Measurements from ENCODE around the gene ISYNA1.
A peak's percentile ranks its signal among the peaks of the same experiment; 100 is the strongest.

Gene ISYNA1

GRCh38 chr19:18466354-18466753 lies 28.4 kb upstream of the ISYNA1 start:
- no peak for DNase-seq

GRCh38 chr19:18465964-18466339 lies 28.0 kb upstream of the ISYNA1 start:
- DNase-seq: no peak

GRCh38 chr19:18465214-18465963 lies 27.5 kb upstream of the ISYNA1 start:
- DNase-seq: no peak

GRCh38 chr19:18464646-18465045 lies 26.7 kb upstream of the ISYNA1 start:
- no peak for DNase-seq

- no peak for DNase-seq
These were observed 23.5 kb upstream of the ISYNA1 start for GRCh38 chr19:18461471-18461870.

- no peak for DNase-seq
These were observed 23.0 kb upstream of the ISYNA1 start for GRCh38 chr19:18460900-18461299.

- no peak for DNase-seq
These were observed 19.8 kb upstream of the ISYNA1 start for GRCh38 chr19:18457483-18458331.

- DNase-seq: no peak
These were observed 19.0 kb upstream of the ISYNA1 start for GRCh38 chr19:18456974-18457373.

GRCh38 chr19:18456279-18456678 lies 18.3 kb upstream of the ISYNA1 start:
- no peak for DNase-seq

- no peak for DNase-seq
These were observed 15.5 kb upstream of the ISYNA1 start for GRCh38 chr19:18453269-18454024.

- DNase-seq: no peak
These were observed 14.5 kb upstream of the ISYNA1 start for GRCh38 chr19:18452386-18452785.

GRCh38 chr19:18450931-18451836 lies 13.3 kb upstream of the ISYNA1 start:
- peak; percentile 78 for DNase-seq

GRCh38 chr19:18450021-18450930 lies 12.3 kb upstream of the ISYNA1 start:
- no peak for DNase-seq

- no peak for DNase-seq
These were observed 11.6 kb upstream of the ISYNA1 start for GRCh38 chr19:18449552-18449951.

- no peak for DNase-seq
These were observed 9.0 kb upstream of the ISYNA1 start for GRCh38 chr19:18446811-18447359.

GRCh38 chr19:18446145-18446810 lies 8.3 kb upstream of the ISYNA1 start:
- DNase-seq: no peak

- DNase-seq: no peak
These were observed 7.5 kb upstream of the ISYNA1 start for GRCh38 chr19:18445262-18445948.

- no peak for DNase-seq
These were observed 6.6 kb upstream of the ISYNA1 start for GRCh38 chr19:18444513-18444912.

- DNase-seq: no peak
These were observed 5.9 kb upstream of the ISYNA1 start for GRCh38 chr19:18443831-18444230.

- DNase-seq: no peak
These were observed 5.5 kb upstream of the ISYNA1 start for GRCh38 chr19:18443406-18443805.

Measured in central memory CD4-positive, alpha-beta T cell (primary cell).